DOHH2 (cell line): ENCODE results near the gene NBAS.

Source experiments
- H3F3A ChIP-seq: fragments of 200-600 bp; sonication (generic), shearing (Covaris generic); 2 replicates; pipeline ENCODE4 v1.6.0; 2016; ENCODE audit warnings: antibody characterized with exemption, mild to moderate bottlenecking; ENCODE audit not compliant: control insufficient read depth, insufficient read depth
- H3K27ac ChIP-seq: fragments of 200-600 bp; sonication (generic); 2 replicates; pipeline ENCODE4 v1.5.1; 2014; ENCODE audit warnings: low read depth, mild to moderate bottlenecking, low read length, moderate library complexity
- H3K27me3 ChIP-seq: fragments of 200-600 bp; sonication (generic); 2 replicates; pipeline ENCODE4 v1.6.1; 2014; ENCODE audit warnings: mild to moderate bottlenecking, low read length, mixed read lengths; ENCODE audit not compliant: control insufficient read depth
- H3K36me3 ChIP-seq: fragments of 200-600 bp; sonication (generic); 2 replicates; pipeline ENCODE4 v1.6.1; 2014; ENCODE audit warnings: mild to moderate bottlenecking, low read length, moderate library complexity, mixed read lengths; ENCODE audit not compliant: control insufficient read depth
- H3K4me1 ChIP-seq: fragments of 200-600 bp; sonication (generic); 2 replicates; pipeline ENCODE4 v1.6.1; 2014; ENCODE audit warnings: mild to moderate bottlenecking, low read length, mixed read lengths; ENCODE audit not compliant: control insufficient read depth
- H3K4me2 ChIP-seq: fragments of 200-600 bp; sonication (generic); 2 replicates; pipeline ENCODE4 v1.6.0; 2014; ENCODE audit warnings: mild to moderate bottlenecking, low read length, moderate library complexity
- H3K4me3 ChIP-seq: fragments of 200-600 bp; sonication (generic); 2 replicates; pipeline ENCODE4 v1.5.1; 2014; ENCODE audit warnings: mild to moderate bottlenecking, low read length, mixed read lengths
- H3K79me2 ChIP-seq: fragments of 200-600 bp; sonication (generic); 2 replicates; pipeline ENCODE4 v1.6.1; 2014; ENCODE audit warnings: mild to moderate bottlenecking, low read length, mixed read lengths; ENCODE audit not compliant: control insufficient read depth
- H3K9me2 ChIP-seq: fragments of 200-600 bp; sonication (generic); replicated peaks from 2 replicates; pipeline ENCODE4 v1.6.1; 2014; ENCODE audit warnings: mild to moderate bottlenecking, low read length, mixed read lengths; ENCODE audit not compliant: control insufficient read depth
- H3K9me3 ChIP-seq: fragments of 200-600 bp; sonication (generic); 2 replicates; pipeline ENCODE4 v1.6.1; 2014; ENCODE audit warnings: antibody characterized with exemption, low read length, mixed read lengths; ENCODE audit not compliant: control insufficient read depth, insufficient read depth
- H4K20me1 ChIP-seq: fragments of 200-600 bp; sonication (generic); 2 replicates; pipeline ENCODE4 v1.6.0; 2014; ENCODE audit warnings: low read depth, mild to moderate bottlenecking, antibody characterized with exemption, low read length, moderate library complexity; ENCODE audit not compliant: control insufficient read depth, insufficient read depth
- CTCF ChIP-seq: fragments of 200-600 bp; sonication (generic); IDR thresholded peaks from one replicate; pipeline ENCODE4 v1.5.1; 2014; ENCODE audit warnings: antibody characterized with exemption, mild to moderate bottlenecking, low read depth, low read length; ENCODE audit not compliant: poor library complexity, severe bottlenecking
- EZH2phosphoT487 ChIP-seq: fragments of 200-600 bp; sonication (generic); IDR thresholded peaks from 2 replicates; pipeline ENCODE4 v1.6.1; 2017; ENCODE audit warnings: borderline replicate concordance, mild to moderate bottlenecking, antibody characterized with exemption, low read length, moderate library complexity, mixed read lengths

The NBAS gene

DNA sequence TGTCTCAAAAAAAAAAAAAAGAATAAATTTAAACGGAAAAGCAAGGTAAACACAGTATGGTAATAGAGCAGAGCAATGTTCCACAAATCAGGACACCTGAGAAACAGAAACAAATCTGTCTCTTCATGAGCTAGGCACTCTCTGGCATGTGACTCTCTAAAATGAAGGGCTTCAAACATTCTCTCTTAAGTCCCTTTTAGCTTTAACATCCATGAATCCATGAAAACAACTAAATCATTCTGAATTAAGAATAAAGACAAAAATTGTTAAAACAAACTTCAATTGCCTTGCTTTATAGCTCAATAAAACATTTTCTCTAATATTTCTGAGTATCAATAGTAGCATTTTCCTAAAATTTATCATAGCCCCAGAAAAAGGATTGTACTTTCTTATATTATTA lies 132.1 kb downstream of the NBAS start:
- Histone ChIP-seq H4K20me1 (no peaks in the 10 kb centered on the region), H3K4me1 (peaks cover 9% of the 10 kb centered on the region), H3K79me2 (no peaks in the 10 kb centered on the region), H3K9me2 (no peaks in the 10 kb centered on the region), H3F3A (no peaks in the 10 kb centered on the region), H3K36me3 (no peaks in the 10 kb centered on the region), H3K9me3 (no peaks in the 10 kb centered on the region), H3K4me3 (no peak overlapping the region), H3K27ac (no peak overlapping the region), H3K4me2 (no peak overlapping the region), H3K27me3 (no peaks in the 10 kb centered on the region)
- TF ChIP-seq CTCF (no peak), EZH2phosphoT487 (no peak)

DNA sequence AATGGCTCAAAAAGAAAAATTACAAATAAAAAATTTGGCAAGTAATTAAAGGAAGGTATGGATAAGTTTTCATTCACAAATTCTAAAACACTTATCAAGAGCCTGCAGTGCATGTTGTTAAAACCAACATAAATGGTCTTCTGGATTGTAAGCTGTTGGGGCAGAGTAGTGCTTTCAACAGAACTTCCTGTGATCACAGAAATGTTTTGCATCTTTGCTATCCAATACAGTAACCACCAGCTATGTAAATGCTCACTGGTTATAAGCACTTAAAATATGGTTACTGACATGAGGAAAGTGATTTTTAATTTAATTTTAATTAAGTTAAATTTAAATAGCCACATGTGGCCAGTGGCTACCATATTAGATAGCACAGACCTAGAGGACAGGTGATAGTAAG lies 133.1 kb downstream of the NBAS start:
- Histone ChIP-seq H3K36me3 (no peaks in the 10 kb centered on the region), H3F3A (no peaks in the 10 kb centered on the region), H3K27me3 (no peaks in the 10 kb centered on the region), H3K9me2 (no peaks in the 10 kb centered on the region), H3K4me3 (no peak overlapping the region), H4K20me1 (no peaks in the 10 kb centered on the region), H3K4me1 (peaks cover 9% of the 10 kb centered on the region), H3K79me2 (no peaks in the 10 kb centered on the region), H3K27ac (no peak overlapping the region), H3K4me2 (no peak overlapping the region), H3K9me3 (no peaks in the 10 kb centered on the region)
- TF ChIP-seq EZH2phosphoT487 = no peak
- no peak for TF ChIP-seq CTCF

GRCh38 chr2:15426606-15427005 lies 134.5 kb downstream of the NBAS start:
- H3K36me3 ChIP-seq = no peaks in the 10 kb centered on the region
- H3K9me2 ChIP-seq = no peaks in the 10 kb centered on the region
- H3F3A ChIP-seq = no peaks in the 10 kb centered on the region
- no peaks in the 10 kb centered on the region for H3K9me3 ChIP-seq
- no peaks in the 10 kb centered on the region for H3K27me3 ChIP-seq
- TF ChIP-seq CTCF = no peak
- TF ChIP-seq EZH2phosphoT487 = no peak
- H3K27ac ChIP-seq = no peak overlapping the region
- H3K4me2 ChIP-seq = no peak overlapping the region
- no peaks in the 10 kb centered on the region for H4K20me1 ChIP-seq
- peaks cover 9% of the 10 kb centered on the region for H3K4me1 ChIP-seq
- no peaks in the 10 kb centered on the region for H3K79me2 ChIP-seq
- H3K4me3 ChIP-seq = no peak overlapping the region

DNA sequence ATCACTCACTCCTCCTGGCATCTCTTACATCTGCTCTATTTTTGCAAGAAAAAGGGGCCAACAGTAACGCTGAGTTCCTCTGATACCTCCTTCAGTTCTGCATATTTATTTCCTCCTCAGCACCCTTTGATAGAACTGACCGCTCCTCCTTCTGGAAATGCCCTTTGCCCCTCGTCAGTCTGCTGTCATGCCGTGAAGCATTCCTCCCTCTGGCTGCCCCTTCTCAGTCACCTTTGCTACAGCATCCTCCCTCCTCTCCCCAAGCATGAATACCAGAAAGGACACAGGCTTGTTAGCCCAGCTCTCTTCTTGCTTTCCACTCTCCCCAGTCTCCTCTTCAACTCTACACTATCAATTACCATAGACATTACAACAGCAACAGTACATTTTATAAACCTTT lies 135.4 kb downstream of the NBAS start:
- H3K9me3 ChIP-seq = no peaks in the 10 kb centered on the region
- H3K9me2 ChIP-seq = no peaks in the 10 kb centered on the region
- no peak overlapping the region for H3K4me3 ChIP-seq
- H3K4me2 ChIP-seq = no peak overlapping the region
- TF ChIP-seq EZH2phosphoT487 = no peak
- no peak for TF ChIP-seq CTCF
- H3K4me1 ChIP-seq = peaks cover 9% of the 10 kb centered on the region
- H4K20me1 ChIP-seq = no peaks in the 10 kb centered on the region
- H3K27ac ChIP-seq = no peak overlapping the region
- no peaks in the 10 kb centered on the region for H3K36me3 ChIP-seq
- no peaks in the 10 kb centered on the region for H3K79me2 ChIP-seq
- H3K27me3 ChIP-seq = no peaks in the 10 kb centered on the region
- H3F3A ChIP-seq = no peaks in the 10 kb centered on the region
